HG03280 (cell line): ENCODE data around the gene DNMT3B.
"Not testable (repeated sequence)": the region's sequence is repeated elsewhere in the genome, so short reads cannot be mapped to it uniquely, and the experiment has no call there.

Experiments used
- ATAC-seq: cut with Tn5 transposase; IDR thresholded peaks from one replicate; pipeline ENCODE4 v1.9.1; 2021; ENCODE audit warnings: mild to moderate bottlenecking, moderate library complexity; ENCODE audit not compliant: unreplicated experiment

Gene DNMT3B

GRCh38 chr20:32762754-32763201, 593 bp downstream of the DNMT3B start:
- no peak for ATAC-seq

DNA sequence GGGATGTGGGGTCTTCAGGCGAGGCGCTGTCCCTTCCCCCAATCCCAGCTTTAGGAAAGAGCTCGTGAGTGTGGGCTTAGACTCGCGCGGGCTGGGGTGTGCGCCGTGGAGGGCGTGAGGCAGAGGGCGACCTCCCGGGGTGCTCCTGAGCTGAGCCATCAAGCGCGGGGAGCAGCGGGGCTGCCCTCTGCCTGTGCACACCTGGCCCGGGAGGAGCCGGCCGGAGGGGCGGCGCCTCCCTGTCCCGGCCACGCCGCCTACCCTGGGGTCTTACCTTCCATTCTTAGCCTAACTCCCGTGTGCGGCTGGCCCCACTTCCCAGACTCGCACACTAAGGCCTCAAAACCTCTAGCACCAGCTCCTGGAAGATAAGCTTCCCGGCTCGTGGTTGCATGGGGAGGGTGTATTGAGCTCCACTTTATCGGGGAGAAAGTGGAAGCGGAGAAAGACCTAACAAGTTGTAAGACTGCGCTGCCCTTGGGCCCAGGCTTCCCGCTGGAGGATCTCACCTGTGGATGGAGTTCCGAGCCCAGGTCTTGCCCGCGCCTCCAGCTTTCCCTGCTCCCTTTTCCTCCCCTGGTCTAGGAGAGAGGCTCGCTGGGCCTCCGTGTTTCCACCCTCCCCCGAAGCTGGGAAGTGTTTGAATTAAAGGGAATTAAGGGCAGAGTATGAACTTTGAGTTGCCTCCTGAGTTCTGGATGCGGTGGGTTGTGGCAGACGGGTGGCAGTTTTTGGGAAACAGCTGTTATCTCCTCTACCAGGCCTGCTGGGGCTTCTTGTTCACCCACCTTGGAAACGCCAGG, 1.2 kb downstream of the DNMT3B start:
- no peak for ATAC-seq

GRCh38 chr20:32764005-32764960, 2.1 kb downstream of the DNMT3B start:
- no peak for ATAC-seq

DNA sequence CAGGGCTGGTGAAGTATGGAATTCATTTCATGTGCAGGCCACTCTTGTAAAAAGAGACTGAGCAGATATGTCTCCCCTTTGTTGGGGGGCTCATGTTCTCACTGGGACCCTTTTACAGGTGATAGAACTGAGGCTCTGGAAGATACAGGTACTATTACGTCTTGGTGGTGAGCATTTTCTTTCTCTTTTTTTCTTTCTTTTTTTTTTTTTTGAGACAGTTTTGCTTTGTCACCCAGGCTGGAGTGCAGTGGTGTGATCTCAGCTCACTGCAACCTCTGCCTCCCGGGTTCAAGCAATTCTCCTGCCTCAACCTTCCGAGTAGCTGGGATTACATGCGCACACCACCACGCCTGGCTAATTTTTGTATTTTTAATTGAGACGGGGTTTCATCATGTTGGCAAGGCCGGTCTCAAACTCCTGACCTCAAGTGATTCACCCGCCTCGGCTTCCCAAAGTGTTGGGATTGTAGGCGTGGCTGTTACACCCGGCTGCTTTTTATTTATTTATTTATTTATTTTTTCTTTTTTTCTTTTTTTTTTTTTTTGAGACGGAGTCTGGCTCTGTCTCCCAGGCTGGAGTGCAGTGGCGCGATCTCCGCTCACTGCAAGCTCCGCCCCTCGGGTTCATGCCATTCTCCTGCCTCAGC, 3.2 kb downstream of the DNMT3B start:
- not testable (repeated sequence) for ATAC-seq

- no peak for ATAC-seq
Measured at GRCh38 chr20:32767418-32768198, 5.4 kb downstream of the DNMT3B start.

DNA sequence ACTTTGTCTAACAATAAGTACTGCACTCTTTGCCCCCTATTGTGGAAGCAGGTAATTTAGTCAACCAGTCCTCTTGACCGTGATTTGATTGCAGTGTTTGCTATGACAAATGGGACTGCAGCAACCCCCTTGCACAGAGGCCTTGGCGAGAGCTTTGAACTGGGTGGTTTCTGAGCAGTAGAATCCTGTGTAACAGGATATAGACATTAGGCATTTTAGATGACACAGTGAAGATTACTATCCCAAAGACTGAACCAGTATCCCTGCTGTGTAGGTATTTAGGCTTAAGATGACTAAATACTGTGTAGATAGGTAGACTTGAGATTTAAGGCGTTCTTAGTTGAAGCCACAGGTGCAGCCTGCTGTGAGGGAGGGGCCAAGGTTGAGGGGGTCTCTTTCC, 9.9 kb downstream of the DNMT3B start:
- ATAC-seq = no peak

- ATAC-seq = no peak
Measured at GRCh38 chr20:32773223-32773622, 11.0 kb downstream of the DNMT3B start.

- no peak for ATAC-seq
Measured at GRCh38 chr20:32773855-32774254, 11.7 kb downstream of the DNMT3B start.

- ATAC-seq = no peak
Measured at GRCh38 chr20:32775336-32775991, 13.3 kb downstream of the DNMT3B start.

DNA sequence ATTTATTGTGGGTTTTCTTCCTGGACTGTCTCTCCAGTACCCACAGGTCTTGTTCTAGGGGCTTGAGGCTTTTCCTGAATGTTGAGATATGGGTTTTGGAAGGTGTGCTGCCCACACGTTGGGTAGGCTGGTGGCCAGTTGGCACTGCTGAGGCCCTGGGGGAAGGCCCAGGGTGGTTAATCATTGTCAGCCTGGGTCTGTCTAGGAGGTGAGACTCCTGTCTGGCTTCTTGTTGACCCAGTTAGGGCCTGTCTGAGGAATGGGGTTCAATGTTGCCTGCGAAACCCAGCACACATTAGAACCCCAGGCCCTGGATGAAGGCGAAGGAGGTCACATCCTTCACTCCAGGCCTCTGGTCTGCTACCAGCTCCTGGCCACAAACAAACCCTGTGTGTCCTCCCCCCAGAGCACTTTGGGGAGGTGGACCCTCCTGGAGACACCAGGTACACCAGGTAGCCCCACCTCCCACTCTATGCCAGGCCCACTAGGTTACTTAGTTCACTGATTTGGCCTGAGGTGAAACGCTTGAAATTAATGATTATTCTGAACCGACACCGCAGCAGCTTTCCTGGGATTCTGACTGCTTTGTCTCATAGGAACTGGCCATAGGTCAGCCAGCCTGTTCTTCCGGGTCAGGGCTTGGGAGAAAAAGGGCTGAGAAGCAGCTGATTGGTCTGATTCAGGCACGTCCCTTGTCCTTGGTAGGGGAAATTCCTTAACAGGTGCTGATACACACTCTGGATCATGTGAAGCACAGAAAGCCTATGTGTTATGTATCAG, 15.2 kb downstream of the DNMT3B start:
- no peak for ATAC-seq

GRCh38 chr20:32779500-32780211, 17.5 kb downstream of the DNMT3B start:
- ATAC-seq = no peak

GRCh38 chr20:32780278-32780677, 18.1 kb downstream of the DNMT3B start:
- no peak for ATAC-seq

DNA sequence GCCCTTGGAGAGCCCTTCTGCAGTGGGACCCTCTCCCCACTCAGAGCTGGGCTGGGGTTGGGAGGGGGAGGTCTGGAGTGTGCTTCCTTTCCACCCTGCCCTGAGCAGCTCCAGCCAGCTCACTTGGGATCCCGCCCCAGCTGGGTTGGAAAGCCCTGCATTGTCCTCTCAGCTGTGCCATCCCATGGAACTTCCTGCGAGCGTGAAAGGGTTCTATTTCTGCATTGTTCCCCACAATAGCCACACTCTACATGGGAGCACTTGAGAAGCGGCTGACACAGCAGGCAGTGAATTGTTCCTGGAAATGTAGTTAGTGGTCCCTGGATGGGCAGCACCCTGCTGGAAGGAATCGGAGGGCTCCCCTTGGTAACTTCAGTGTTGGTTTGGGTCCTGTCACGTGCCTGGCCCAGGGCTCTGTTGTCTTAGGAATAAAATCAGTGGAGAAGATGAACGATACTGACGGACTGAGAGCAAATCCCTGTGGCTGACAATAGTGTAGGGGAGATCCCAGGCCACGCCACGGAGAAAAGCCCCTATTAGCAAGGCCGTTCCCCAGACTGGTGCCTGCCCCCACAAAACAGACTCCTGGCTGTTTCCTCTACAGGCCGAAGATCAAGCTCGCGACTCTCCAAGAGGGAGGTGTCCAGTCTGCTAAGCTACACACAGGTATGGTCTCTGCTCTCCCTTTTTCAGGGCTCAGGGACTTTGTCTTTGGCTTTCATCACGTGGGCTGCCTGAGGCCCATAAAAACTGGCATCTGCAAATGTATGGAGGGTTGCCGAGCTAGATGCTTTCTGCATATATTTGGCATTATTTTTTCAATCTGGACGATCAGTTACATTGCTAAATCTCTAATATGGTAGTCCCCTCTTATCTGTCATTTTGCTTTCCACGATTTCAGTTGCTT, 18.8 kb downstream of the DNMT3B start:
- no peak for ATAC-seq

GRCh38 chr20:32784369-32785080, 22.3 kb downstream of the DNMT3B start:
- no peak for ATAC-seq

DNA sequence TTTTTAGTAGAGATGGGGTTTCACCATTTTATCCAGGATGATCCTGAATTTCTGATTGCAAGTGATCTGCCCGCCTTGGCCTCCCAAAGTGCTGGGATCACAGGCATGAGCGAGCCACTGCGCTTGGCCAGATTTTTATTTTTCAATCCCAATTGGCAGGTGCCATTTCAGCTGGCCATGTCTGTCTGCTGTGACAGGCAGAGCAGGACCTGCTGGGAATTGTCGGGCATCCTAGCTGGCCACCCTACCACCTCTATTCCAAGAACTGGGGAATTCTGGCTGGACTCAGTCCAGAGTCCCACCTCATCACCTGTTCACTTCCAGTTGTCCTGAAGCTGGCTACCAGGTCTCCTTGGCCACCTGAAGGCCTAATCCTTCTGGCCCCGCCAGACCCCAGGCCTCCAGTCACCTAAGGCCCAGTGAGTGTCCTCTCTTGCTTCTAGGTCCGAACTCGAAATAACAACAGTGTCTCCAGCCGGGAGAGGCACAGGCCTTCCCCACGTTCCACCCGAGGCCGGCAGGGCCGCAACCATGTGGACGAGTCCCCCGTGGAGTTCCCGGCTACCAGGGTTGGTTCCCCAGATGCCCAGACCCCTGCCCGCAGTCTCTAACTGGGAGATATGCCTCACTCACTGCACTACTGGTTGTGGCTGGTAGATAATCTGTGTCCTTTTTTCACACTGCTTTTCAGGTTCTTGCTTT, 24.0 kb downstream of the DNMT3B start:
- no peak for ATAC-seq

GRCh38 chr20:32787168-32787567, 25.0 kb downstream of the DNMT3B start:
- no peak for ATAC-seq
